H7 (cell line): ENCODE data around the gene ADI1. TPM values are rescaled to one million over a fixed set of nuclear protein-coding genes. Genes with fewer than 3 reads are reported as not detected.

Experiments
- DNase-seq: peaks from one replicate; pipeline ENCODE4 v3.0.0; 2012
- H3K27me3 ChIP-seq: 2 replicates; pipeline ENCODE4 v1.6.0; 2011; ENCODE audit warnings: mild to moderate bottlenecking, low read length; ENCODE audit not compliant: control insufficient read depth, insufficient read depth
- H3K36me3 ChIP-seq: replicated peaks from 2 replicates; pipeline ENCODE4 v1.5.1; 2011; ENCODE audit warnings: low read length; ENCODE audit not compliant: control insufficient read depth, insufficient read depth
- H3K4me3 ChIP-seq: 2 replicates; pipeline ENCODE4 v1.5.1; 2011; ENCODE audit warnings: low read depth, mild to moderate bottlenecking, control low read depth, low read length, moderate library complexity; ENCODE audit not compliant: insufficient read depth
- total RNA-seq: library from RNA; depleted of rRNA; stranded (reverse); fragments of >200 nt; shearing (Covaris generic); gene quantifications from 2 replicates; pipeline ENCODE4 v1.2.3, GENCODE V29; 2014; rRNA removed

The ADI1 gene
- total RNA-seq: 19.8 and 21.0 TPM in 2 replicates

- Histone ChIP-seq H3K36me3 (no peaks in the 10 kb centered on the region), H3K4me3 (peak within 1 kb of the TSS; percentile 83), H3K27me3 (no peaks in the 10 kb centered on the region; the same call in 1 of the 2 replicates)
- peak; percentile 91 for DNase-seq
Observed at GRCh38 chr2:3519255-3520205, at the start of gene ADI1. ADI1 (minus strand) TSS chr2:3519531; CDS start chr2:3519487, 44 bp downstream.

- no peaks in the 10 kb centered on the region for H3K27me3 ChIP-seq
- H3K36me3 ChIP-seq: no peaks in the 10 kb centered on the region
- no peak for DNase-seq
- H3K4me3 ChIP-seq: no peak overlapping the region
Observed at GRCh38 chr2:3566806-3567205, 47.5 kb upstream of the ADI1 start.

- H3K27me3 ChIP-seq: no peaks in the 10 kb centered on the region
- no peak overlapping the region for H3K4me3 ChIP-seq
- no peak for DNase-seq
- no peaks in the 10 kb centered on the region; the same call in 1 of the 2 replicates for H3K36me3 ChIP-seq
Observed at GRCh38 chr2:3565117-3565516, 45.8 kb upstream of the ADI1 start.

- H3K36me3 ChIP-seq: no peaks in the 10 kb centered on the region; the same call in 1 of the 2 replicates
- no peak for DNase-seq
- no peak overlapping the region for H3K4me3 ChIP-seq
- no peaks in the 10 kb centered on the region for H3K27me3 ChIP-seq
Observed at GRCh38 chr2:3563521-3563976, 44.2 kb upstream of the ADI1 start.

GRCh38 chr2:3558205-3559014 is 39.1 kb upstream of the ADI1 start, which contains the start of gene RNASEH1:
RNASEH1 (minus strand) TSS chr2:3558333; CDS start chr2:3558260, 73 bp downstream.
- DNase-seq: peak; percentile 100
- no peaks in the 10 kb centered on the region for H3K27me3 ChIP-seq
- H3K36me3 ChIP-seq: peaks cover 17% of the 10 kb centered on the region
- peak within 1 kb of the TSS; percentile 97 for H3K4me3 ChIP-seq

GRCh38 chr2:3557639-3558204 is 38.4 kb upstream of the ADI1 start:
- no peak for DNase-seq
- Histone ChIP-seq H3K4me3 (peak overlapping the region; percentile 97), H3K36me3 (peaks cover 17% of the 10 kb centered on the region), H3K27me3 (no peaks in the 10 kb centered on the region)

GRCh38 chr2:3553946-3554345 is 34.6 kb upstream of the ADI1 start:
- H3K36me3 ChIP-seq: peaks cover 41% of the 10 kb centered on the region
- no peak overlapping the region for H3K4me3 ChIP-seq
- no peaks in the 10 kb centered on the region for H3K27me3 ChIP-seq
- no peak for DNase-seq

- H3K36me3 ChIP-seq: peaks cover 57% of the 10 kb centered on the region
- no peaks in the 10 kb centered on the region for H3K27me3 ChIP-seq
- DNase-seq: no peak
- no peak overlapping the region for H3K4me3 ChIP-seq
Observed at GRCh38 chr2:3547915-3548314, 28.6 kb upstream of the ADI1 start.

- no peak for DNase-seq
- Histone ChIP-seq H3K27me3 (no peaks in the 10 kb centered on the region), H3K4me3 (no peak overlapping the region), H3K36me3 (peaks cover 57% of the 10 kb centered on the region)
Observed at GRCh38 chr2:3545788-3546478, 26.6 kb upstream of the ADI1 start.

GRCh38 chr2:3543023-3543683 is 23.8 kb upstream of the ADI1 start:
- H3K36me3 ChIP-seq: peaks cover 36% of the 10 kb centered on the region
- no peak for DNase-seq
- no peaks in the 10 kb centered on the region for H3K27me3 ChIP-seq
- no peak overlapping the region for H3K4me3 ChIP-seq

- H3K36me3 ChIP-seq: peaks cover 31% of the 10 kb centered on the region
- no peak overlapping the region for H3K4me3 ChIP-seq
- H3K27me3 ChIP-seq: no peaks in the 10 kb centered on the region
- no peak for DNase-seq
Observed at GRCh38 chr2:3542107-3542506, 22.8 kb upstream of the ADI1 start.

GRCh38 chr2:3539836-3540235 is 20.5 kb upstream of the ADI1 start:
- H3K4me3 ChIP-seq: no peak overlapping the region
- H3K27me3 ChIP-seq: no peaks in the 10 kb centered on the region
- peaks cover 15% of the 10 kb centered on the region for H3K36me3 ChIP-seq
- DNase-seq: no peak
